GM19240 (cell line): ENCODE data around the gene TASP1.

ENCODE experiments used
- DNase-seq: peaks from one replicate; pipeline ENCODE4 v3.0.0; 2011; ENCODE audit warnings: low spot score; ENCODE audit not compliant: insufficient read length

TASP1 gene

DNA sequence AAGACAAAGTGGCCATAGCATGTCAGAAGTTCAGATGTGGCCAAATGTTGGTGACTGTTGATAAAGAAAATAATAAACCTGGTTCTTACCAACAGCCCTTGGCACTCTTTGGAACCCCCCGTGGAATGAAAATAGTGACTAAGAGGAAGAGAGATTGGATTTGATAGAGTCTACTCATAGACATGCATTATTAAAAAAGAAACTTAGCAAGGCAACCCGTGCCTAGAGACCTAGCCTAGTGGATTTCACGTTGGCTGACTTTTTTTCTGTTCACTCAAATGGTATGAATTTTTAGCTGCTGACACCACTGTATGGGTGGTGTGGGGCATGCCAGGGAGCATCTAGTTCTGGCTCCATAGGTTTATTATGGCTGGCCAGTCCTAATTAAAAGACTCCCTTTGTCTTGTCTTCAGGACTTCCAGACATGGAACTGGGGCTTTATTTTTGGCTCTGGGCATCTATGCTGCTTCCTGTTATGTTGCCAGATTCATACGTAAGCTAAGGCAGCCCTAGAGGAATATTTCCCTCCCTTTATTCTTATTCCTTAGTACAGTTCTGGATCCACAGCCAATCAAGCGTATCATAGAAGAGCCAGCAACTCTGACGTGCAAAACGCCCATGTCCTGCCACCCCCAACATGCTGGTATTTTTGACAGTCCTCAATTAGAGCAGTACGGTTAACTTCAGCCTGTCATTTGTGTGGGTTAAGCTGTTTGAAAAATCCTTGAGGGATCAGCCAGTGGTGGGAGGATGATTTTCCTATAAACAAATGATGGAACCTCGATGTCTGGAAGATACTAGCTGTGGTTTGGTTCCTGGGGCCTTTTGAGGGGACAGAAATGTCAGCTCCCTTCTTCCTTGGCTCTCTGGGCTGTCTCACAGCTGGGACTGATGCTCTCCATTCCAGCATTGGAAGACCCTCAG lies 290.2 kb downstream of the TASP1 start:
- no peak for DNase-seq

DNA sequence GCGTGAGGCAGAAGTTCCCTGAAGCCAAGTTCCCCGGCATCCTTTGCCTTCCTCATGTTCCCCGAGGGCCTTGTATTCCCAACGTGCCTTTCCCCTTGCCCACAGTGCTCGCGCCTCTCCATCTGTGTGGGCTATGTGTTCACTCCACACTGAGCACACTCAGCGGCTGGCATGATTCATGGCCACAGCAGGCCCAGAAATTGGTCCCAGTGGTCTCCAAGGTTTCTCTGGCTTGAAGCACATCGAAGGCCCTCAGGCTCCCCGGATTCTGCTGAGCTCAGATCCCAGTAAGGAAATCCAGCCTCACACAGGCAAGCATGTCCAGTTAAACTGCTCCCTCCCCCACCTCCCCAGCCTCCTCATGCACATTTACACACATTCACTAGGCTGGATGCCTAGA lies 294.1 kb downstream of the TASP1 start:
- DNase-seq, result no peak

DNA sequence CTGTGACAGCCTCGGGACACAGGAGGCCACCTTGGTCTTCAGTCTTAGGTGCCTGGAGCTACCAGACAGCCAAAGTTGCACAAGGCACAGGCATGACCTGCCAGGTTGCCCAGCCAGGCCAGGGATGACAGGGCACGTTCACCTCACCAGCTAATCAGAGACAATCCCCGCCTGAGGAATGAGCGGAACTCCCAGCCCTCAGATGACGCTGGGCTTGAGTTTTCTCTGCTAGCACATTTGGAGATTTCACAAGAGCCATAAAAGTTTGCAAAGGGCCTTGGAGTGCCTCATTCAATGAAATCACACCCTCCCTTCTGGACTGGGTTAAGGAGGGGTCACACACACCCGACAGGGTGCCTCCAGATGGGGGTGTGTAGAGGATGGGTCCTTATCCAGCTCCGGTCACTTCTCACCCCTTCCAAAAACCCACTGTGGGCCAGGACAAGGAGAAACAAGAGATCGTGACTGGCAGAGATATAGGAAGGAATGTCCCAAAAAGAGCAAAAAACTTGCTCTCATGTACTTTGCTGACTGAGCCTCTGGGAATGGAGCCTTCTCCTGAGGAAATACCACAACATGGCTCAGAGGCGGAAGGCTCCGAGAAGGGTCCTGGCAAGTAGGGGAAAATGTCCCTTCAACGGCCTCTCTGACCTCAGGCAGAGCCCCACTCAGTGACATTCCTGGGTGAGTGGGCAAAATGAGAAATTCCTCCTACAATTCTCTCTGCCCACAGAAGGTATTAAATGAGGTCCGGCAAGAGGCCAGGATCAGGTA lies 296.1 kb downstream of the TASP1 start:
- DNase-seq, result no peak

DNA sequence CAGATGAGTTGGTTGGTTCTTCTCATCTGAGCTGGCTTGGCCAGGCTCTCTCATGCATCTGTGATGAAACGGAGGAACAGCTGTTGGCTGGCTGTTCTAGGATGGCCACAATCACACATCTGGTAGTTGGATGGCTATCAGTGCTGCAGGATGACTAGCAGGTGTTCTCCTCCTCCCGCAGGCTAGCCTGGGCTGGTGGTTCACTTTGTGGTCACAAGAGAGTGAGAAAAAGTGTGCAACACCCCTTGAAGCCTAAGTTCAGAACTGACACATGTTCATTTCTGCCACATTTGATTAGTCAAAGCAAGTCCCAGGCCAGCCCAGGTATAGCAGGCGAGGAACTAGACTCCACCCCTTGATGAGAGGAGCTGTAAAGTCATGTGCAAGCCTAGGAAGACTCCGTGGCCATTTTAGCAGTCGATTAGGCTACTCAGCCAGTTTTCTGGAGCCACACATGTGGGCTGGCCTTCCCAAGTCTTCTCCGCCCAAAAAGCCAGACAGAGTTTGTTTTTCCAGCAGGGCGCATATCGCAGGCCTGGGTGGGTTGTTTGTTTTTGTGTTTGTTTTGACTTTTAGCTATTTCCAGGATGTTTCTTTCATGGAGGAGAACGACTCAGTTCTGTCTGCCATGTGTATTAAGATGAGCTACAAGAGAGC lies 296.9 kb downstream of the TASP1 start:
- no peak for DNase-seq

DNA sequence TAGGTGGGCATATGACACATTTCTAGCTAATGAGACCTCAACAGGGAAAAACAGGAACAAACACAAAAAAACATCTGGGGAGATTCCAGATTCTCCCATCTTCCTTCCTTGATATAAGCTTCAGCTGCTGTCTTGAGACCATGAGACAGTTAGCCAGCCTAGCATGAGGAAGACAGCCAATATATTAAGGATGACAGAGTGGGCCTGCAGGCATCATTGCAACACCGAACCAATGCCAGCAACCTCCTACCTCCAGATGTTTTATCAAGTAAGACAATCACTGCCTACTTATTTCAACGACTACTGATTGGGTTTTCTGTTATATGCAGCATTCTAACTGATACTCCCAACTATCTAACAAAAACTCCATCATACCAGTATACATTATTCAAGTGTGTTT lies 298.6 kb downstream of the TASP1 start:
- DNase-seq, result no peak
